Astrocyte (in vitro differentiated cells and primary cell): ENCODE data around the gene ZAP70.

Experiments
- EZH2 ChIP-seq: IDR thresholded peaks from 2 replicates; pipeline ENCODE4 v1.6.1; 2012; ENCODE audit warnings: mild to moderate bottlenecking, low read length, inconsistent platforms; ENCODE audit not compliant: insufficient read depth
- TF ChIP-seq, protein P1 (sequence below): IDR thresholded peaks from 2 replicates; pipeline ENCODE4 v1.5.1; 2011; ENCODE audit warnings: low read depth, mild to moderate bottlenecking, inconsistent platforms, low read length, moderate library complexity; ENCODE audit not compliant: insufficient read depth

DNA sequence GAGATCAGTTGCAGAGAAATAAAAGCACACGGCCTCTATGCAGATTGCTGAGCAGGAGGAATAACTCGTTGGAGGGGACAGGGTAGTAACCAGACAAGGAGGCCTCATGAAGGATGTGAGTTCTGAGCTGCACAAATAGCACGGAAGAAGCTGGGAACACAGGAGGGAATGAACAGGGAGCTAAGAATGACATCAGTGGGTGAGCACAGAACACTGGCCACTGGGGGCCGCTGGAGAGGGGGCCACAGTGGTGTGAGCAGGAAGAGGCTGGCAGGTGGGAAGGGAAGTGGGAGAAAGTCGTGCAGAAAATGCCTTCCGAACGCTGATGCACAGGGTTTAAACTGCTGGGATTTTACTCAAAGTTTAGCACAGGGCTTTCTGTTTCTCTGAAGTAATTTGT is 61.0 kb downstream of the ZAP70 start:
- TF ChIP-seq, protein P1, sequence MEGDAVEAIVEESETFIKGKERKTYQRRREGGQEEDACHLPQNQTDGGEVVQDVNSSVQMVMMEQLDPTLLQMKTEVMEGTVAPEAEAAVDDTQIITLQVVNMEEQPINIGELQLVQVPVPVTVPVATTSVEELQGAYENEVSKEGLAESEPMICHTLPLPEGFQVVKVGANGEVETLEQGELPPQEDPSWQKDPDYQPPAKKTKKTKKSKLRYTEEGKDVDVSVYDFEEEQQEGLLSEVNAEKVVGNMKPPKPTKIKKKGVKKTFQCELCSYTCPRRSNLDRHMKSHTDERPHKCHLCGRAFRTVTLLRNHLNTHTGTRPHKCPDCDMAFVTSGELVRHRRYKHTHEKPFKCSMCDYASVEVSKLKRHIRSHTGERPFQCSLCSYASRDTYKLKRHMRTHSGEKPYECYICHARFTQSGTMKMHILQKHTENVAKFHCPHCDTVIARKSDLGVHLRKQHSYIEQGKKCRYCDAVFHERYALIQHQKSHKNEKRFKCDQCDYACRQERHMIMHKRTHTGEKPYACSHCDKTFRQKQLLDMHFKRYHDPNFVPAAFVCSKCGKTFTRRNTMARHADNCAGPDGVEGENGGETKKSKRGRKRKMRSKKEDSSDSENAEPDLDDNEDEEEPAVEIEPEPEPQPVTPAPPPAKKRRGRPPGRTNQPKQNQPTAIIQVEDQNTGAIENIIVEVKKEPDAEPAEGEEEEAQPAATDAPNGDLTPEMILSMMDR, result peak; percentile 50
- TF ChIP-seq EZH2, result no peak
